HS-5 (cell line): ENCODE measurements around the gene KLHL1.
"Not testable (repeated sequence)": the region's sequence is repeated elsewhere in the genome, so short reads cannot be mapped to it uniquely, and the experiment has no call there.

Experiments
- DNase-seq: peaks from one replicate; pipeline ENCODE4 v3.0.0-alpha.2; 2012; ENCODE audit warnings: low read depth

Gene KLHL1, protein sequence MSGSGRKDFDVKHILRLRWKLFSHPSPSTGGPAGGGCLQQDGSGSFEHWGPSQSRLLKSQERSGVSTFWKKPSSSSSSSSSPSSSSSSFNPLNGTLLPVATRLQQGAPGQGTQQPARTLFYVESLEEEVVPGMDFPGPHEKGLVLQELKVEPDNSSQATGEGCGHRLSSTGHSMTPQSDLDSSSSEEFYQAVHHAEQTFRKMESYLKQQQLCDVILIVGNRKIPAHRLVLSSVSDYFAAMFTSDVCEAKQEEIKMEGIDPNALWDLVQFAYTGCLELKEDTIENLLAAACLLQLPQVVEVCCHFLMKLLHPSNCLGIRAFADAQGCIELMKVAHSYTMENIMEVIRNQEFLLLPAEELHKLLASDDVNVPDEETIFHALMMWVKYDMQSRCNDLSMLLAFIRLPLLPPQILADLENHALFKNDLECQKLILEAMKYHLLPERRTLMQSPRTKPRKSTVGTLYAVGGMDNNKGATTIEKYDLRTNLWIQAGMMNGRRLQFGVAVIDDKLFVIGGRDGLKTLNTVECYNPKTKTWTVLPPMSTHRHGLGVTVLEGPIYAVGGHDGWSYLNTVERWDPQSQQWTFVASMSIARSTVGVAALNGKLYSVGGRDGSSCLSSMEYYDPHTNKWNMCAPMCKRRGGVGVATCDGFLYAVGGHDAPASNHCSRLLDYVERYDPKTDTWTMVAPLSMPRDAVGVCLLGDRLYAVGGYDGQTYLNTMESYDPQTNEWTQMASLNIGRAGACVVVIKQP

DNA sequence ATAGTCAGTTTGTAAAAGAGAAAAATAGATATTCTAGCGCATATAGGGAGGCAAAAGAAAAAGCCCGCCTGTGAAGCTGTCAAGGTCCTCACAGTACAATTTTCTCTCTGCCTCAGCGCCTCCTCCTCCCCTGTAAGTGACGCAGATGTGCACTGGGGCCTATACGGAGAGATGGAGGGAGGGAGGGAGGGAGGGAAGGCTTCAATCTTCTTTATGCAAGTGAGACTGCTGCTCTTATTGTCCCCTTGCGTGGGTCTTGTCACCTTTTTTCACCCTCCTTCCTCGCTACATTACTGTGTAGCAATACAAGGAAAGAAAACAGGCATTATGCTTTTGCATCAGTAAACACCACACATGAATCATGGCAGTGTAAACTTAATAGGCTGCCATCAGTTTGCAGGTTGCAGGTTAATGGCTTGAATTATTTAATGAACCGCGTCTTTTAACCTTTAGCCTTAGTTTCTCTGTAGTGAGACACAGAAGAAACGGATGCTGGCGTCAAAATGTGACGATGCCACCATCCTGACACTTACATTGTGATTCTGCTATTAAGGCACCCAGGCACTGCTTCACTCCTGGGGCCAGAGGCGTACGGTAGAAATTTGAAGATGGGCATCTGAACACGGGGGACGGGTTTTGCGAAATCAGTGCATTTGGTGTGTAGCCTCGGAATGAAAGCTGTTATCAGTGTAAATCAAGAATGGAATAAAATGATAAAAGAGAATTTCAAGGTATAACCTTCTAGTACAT, at the start of gene KLHL1:
Gene KLHL1, minus strand, starts transcription at position 97 of the 750 bp plus-strand sequence. CDS start 753 bp downstream, outside the sequence.
- no peak for DNase-seq

DNA sequence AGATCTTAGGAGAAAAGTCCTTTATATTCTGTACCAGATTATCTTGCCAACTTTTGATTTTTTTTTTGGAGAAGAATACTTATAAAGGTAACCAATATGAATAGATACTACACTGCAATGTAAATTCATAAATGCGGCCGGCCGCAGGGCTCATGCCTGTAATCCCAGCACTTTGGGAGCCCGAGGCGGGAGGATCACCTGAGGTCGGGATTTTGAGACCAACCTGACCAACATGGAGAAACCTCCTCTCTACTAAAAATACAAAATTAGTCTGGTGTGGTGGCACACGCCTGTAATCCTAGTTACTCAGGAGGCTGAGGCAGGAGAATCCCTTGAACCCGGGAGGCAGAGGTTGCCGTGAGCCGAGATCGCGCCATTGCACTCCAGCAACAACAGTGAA, 34.4 kb upstream of the KLHL1 start:
- not testable (repeated sequence) for DNase-seq

DNA sequence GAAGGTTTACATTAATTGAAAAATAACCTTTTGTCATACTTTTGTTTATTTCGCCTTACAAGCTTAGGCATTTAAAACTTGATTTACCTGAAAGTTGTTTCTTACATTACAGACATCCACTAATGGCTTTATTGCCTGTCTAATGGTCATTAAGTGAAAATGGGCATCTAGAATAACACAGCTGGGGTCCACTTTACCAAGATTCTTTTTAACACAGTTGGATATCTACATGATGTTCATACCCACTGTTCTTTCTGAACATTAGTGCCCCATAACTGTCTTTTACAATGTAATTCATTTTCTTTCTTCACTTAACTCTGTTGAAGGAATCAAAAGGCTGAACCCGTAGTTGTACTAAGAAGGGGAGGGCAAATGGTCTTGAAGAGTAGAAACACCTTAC, 19.8 kb upstream of the KLHL1 start:
- DNase-seq, result no peak

DNA sequence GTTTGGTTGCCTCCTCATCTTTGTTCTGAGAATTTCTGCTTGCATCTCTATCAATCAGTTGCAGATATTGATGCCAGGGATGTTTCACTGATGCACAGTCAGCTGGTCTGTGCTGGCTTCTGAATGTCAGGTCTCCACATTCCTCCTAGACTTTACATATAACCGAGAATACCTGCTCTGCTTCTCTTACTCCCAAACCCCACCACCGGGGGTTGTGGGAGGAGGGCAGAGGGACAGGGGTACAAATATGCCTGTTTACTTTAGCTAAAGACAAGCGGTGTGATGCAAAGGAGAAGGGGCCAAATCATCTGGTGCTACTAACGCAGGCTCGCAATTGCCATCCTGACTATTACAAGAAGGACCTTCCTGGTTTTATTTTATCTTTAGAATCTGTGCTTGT, 17.4 kb upstream of the KLHL1 start:
- DNase-seq, result no peak

DNA sequence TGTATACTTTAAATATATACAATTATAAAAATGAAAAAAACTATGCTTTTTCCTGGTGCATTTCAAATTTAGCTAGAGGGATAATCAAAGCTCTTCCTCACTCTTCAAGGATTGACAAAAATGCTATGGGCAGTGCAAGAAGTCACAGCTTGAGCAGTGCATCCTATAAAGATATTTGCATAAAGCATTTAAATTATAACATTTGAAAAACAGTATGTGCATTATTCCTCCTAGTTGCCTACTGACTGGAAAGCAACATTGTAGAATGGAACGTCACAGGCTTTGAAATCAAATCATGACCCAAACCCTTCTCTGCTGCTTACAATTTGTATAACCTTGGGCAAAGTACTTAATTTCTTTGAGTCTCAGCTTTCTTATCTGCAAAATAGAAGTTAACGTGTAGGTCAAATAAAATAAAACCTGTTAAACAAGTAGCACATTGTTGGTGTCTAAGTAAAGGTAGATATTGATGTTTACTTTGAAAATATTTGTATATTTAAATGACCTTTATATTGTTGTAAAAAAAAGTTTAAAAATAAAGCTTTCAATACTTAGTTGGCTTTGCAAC, 9.2 kb upstream of the KLHL1 start:
- no peak for DNase-seq

DNA sequence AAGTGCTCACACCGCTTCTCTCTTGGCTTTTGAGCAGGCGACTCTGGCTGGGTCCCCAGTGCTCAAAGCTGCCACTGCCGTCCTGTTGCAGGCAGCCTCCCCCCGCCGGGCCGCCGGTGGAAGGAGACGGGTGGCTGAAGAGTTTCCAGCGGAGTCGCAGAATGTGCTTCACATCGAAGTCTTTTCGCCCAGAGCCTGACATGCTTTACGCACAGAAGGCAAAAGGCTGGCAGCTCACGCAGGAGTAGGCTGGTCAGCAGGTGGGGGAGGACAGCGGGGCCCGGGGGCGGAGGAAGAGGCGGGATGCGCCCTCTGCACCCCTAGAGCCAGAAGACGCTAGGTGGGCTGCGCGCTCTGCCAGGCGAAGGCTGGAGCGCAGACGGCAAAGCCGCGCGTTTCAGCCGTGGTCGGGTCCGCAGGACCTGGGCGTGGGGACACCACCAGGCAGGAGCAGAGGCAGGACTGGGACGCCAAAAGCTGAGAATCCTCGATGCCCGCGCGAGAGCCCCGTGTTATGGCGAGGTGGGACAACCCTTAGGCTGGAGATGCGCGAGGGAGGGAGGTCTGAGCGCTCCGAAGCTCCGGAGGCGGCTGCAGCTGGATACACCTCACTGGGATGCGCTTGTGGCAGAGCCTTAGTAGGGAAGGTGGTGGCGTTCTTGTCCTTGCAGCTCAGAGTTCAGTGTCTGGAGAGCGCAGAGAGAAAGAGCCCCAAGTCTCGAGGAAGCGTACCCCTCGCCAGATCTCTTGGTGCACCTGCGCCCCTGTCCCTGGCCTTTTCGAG, 562 bp downstream of the KLHL1 start, which contains the start of gene ATXN8OS:
Gene ATXN8OS, plus strand, starts transcription at position 329 of the 784 bp plus-strand sequence.
- DNase-seq, result no peak

DNA sequence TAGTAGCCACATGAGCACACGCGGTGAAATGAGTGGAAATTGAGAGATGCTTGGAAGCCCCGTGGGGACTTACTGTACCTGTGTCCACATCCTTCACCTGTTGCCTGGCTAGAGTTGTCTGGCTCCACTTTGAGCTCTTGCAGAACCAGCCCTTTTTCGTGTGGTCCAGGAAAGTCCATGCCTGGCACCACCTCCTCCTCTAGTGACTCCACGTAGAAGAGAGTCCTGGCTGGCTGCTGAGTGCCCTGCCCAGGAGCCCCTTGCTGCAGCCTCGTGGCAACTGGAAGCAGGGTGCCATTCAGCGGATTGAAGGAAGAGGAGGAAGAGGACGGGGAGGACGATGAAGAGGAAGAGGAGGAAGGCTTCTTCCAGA, 1.1 kb downstream of the KLHL1 start:
- no peak for DNase-seq

DNA sequence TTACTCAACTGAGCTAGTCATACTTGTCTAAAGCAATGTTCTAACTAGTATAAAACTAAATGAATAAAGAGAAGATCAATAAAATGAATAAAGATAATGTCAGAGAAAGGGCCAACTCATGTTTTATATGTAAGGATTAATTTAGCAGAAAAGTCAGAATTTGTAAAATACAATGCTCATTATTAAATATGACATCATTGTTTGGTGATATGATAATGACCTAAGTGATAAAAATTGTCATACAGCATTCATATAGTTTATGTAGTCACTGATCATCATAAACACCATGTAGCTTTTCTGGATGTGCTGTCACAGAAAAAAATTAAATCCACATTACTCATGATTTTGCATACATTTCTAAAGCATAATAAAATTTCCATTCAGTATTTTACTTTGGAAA, 3.8 kb downstream of the KLHL1 start:
- DNase-seq, result no peak

DNA sequence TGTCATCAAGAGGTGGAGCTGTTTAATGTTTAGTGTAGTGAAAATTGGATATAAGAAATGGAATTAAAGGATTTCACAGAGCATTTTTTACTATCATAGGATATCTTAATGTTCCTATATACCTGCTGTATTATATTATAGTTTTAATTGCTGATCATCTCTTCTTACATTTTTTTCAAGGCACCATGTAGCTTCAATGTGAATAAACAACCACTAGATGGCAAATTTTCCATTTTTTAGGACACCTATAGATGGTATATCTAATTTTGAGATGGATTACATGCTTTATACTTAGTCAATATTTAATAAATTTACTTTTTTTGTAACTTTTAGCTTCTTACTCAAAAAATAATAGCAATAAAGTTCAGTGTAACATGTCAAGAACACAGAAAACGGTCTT, 9.6 kb downstream of the KLHL1 start:
- DNase-seq, result no peak

DNA sequence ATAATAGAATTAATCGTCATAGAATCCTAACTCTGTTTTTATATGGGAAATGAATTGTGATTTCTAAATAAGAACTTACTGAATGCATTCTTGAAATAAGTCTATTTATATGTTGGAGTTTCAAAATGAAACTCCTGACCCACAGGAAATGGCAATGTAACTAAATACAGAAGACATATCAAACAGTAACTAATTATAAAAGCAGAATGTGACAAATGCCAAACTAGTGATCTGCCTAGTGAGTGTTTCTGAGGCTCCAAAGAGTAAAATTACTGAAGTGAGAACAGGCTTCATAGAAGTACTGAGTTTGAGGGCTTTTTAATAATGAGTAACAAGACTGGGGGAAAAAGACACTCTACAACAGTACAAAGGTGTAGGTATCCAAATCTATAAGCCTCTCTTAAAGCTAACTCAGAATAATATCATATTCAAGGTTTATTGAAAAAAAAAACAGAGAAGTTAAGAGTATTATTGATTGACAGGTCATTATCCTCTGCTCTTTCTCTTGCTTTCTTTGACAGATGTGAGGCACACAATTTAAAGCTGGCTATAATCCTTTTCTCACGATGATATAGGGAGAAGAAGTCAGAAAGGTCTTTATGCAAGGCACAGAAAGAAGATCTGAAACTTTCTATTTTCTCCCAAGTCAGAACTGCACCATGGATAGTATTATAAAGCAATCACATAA, 18.1 kb downstream of the KLHL1 start:
- no peak for DNase-seq

DNA sequence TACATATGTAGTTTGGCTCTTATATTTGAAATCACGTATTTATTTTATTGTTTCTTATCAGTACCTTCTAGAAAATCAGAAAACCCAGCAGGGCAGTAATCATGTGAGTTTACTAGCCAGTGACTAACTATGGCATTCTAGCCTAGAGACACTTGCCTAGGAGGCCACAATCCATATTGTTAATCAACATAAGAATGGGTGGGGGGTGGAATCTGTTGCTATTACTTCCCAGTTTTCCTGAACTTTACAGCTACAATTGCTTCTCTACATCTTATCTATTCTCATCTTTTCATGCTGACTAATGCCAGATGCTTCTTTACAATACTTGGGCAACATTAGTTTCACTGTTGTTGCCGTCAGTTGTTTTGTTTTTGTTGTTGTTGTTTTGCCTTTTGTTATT, 19.3 kb downstream of the KLHL1 start:
- DNase-seq, result no peak

DNA sequence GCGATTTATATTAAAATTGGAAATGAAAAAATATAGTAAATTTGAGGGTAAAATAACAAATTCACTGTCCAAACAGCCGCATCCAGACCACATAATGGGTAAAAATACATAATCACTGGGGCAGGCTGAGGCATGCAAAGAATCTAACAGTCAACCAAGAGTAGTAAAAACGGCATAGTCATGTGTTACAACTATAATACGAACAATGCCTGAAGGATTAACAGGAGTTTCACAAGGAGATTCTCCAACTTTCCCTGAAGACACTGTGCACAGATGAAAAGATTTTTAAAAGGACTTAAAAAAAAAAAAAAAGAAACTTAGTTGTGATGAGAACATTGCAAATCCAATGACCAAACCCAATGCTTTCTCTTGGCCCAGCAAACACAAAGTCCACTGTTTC, 21.0 kb downstream of the KLHL1 start:
- DNase-seq, result no peak

DNA sequence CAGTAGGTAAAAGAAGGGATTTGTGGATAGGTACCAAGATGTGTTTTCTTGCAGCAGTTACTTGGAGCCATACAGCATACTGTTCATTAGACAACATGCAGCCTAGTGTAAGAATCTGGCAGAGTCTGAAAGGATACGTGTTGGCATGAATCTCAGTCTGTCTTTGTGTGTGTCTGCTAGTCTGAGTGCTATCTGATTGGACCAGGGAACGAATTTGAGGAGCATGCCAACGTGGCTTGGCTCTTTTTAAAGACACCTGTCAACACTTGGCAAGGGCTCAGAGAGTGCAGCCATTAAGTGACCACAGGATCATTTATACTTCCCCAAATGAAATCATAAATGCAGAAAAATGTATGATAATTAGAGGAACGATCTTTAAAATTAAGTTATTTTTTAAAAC, 28.2 kb downstream of the KLHL1 start:
- DNase-seq, result no peak

DNA sequence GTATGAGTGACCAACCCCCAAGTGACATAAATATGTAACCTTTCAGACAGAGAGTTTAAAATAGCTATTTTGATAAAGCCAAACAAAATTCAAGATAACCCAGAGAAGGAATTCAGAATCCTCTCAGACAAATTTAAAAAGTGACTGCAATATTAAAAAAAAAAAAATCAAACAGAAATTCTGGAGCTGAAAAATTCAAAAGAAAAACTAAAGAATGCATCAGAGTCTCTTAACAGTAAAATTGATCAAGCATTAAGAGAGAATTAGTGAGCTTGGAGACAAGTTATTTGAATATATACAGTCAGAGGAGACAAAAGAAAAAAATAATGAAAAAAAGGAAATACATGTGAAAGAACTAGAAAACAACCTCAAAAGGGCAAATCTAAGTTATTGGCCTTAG, 53.7 kb downstream of the KLHL1 start:
- no peak for DNase-seq

DNA sequence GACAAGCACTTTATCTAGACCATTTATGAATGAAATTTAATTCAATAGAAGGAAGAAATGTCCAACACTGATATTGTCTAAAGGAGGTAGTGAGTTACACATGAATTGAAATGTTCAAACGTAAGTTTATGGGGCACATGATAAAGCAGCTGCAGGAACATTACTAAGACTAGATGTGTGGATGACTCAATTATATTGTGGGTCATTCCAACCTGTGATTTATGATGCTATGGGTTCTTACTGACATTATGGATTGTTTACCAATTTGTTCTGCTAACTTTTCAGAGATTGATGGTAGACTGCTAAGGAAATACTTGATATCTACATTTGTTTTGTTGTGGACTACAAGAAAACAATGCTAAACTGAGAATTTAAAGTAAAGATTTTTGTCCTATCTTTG, 56.7 kb downstream of the KLHL1 start:
- DNase-seq, result no peak

DNA sequence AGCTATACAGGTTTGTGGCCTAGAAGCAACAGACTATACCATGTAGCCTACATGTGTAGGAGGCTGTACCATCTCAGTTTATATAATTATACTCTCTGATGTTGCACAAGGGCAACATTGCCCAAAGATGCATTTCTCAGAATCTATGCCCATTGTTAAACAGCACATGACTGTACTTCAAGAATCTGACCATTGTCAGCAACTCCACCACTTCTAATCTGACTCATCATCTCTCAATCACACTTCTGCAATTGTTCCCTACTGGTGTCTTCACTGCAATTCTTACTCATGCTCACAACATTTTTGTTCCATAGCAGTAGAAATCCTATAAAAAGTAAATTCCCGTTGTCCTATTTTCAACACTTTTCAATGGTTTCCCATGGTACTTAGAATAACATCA, 64.6 kb downstream of the KLHL1 start:
- DNase-seq, result peak; percentile 53

DNA sequence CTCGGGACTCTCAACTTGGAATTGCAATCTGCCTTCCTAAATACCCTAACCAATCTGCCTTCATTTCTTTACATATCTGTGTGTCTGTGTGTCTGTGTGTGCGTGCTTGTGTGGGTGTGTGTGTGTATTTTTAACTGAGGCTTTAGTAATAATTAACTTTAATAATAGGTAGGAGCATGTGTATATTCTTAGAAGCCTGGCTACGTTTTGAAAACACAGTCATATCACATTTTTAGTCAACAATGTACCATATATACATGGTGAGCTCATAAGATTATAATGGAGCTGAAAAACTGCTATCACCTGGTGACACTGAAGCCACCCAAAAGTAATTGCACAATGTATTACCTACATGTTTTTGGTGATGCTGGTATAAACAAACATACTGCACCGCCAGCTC, 66.1 kb downstream of the KLHL1 start:
- DNase-seq, result no peak

DNA sequence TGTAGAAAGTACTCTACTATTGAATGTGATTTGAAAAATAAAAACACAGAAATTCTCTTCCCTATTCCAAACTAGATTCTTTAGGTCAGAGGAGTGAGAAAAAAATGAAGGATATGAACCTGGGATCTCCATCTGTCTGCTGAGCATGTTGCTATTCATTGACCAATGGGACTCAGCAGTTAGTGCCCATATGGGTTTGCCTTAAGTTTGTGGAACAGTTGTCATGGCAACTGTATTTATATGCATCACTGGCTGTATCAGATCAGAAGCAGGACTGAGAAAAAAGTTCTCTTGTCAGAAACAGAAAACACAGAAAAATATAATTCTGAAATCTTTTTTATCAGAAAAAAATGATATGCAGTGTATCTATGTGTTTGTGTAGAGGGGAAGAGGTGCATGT, 74.0 kb downstream of the KLHL1 start:
- DNase-seq, result no peak

DNA sequence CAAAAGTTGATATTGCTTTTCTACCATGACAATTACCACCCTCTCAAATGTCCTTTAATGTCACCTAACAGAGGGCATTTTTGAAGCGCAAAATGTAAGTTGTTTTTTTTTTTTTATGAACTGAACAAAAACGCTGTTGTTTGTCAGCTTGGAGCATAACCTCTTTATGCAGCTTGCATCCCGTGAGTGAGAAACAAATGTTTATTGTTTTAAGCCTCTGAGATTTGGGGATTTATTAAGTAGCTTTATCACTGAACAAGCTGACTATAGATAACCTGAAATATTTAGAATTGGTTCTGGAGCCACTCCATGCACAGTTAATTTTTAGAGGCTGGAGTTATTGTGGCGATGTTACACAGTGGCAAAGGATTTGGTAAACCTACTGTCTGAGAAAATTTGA, 80.7 kb downstream of the KLHL1 start:
- DNase-seq, result no peak

DNA sequence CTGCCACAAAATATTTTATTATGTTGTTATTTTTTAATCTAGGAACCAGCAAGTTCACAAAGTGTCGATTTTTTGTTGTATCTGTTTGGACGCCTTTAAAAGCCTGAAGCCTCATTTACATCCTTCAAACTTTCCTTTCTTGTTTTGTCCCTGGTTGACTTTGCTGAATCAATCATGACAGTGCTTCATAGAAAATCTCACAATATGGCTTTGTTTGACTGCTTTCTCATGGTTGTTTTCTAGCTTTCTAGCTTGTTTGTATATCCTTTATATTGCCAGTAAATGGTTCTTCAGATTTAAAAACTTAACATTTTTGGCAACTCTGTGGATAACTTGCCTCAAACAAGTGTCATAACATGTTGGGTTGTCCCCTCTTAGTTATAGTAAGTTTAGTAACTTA, 84.7 kb downstream of the KLHL1 start:
- DNase-seq, result no peak

DNA sequence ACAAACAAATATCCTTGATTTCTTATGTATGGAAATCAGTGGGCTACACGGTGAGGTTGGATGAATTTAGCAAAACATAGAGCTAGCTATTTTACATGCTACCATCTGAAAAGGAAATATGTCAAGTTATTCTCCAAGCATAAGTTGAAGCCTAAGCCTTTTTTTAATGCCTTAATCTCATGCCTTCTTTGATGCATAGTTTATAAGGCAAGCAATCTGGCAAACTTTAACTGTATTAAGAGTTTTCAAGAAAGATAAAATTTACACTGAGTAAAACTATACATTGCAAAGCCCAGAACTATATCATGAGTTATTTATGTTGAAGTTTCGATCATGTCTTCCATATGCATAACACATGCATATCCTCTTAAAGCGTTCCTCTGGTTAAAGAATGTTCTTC, 85.6 kb downstream of the KLHL1 start:
- no peak for DNase-seq
